RWPE2 (cell line): ENCODE measurements around the gene BPIFB6.

Experiments
- ATAC-seq: fragments of 200-7000 bp; cut with Tn5 transposase; 3 replicates; pipeline ENCODE4 v1.9.1; 2021; ENCODE audit warnings: low read depth
- DNase-seq: peaks from one replicate; pipeline ENCODE4 v3.0.0-alpha.2; 2020; ENCODE audit warnings: low spot score
- H3K27ac ChIP-seq: fragments of 450-650 bp; 2 replicates; pipeline ENCODE4 v1.5.1; 2017; ENCODE audit warnings: mild to moderate bottlenecking; ENCODE audit not compliant: poor library complexity, severe bottlenecking
- H3K27me3 ChIP-seq: fragments of 250-450 bp; sonication (Bioruptor Pico); 2 replicates; pipeline ENCODE4 v1.5.1; 2021; ENCODE audit warnings: mild to moderate bottlenecking, moderate library complexity; ENCODE audit not compliant: insufficient read depth, poor library complexity, severe bottlenecking
- H3K36me3 ChIP-seq: fragments of 250-450 bp; sonication (Bioruptor Pico); 2 replicates; pipeline ENCODE4 v1.5.1; 2020; ENCODE audit warnings: low read depth, mild to moderate bottlenecking, moderate library complexity
- H3K4me1 ChIP-seq: fragments of 250-450 bp; sonication (Bioruptor Pico); 2 replicates; pipeline ENCODE4 v1.5.1; 2021; ENCODE audit warnings: mild to moderate bottlenecking, moderate library complexity; ENCODE audit not compliant: insufficient read depth, poor library complexity, severe bottlenecking
- H3K4me3 ChIP-seq: fragments of 250-450 bp; sonication (Bioruptor Pico); 2 replicates; pipeline ENCODE4 v1.5.1; 2021; ENCODE audit warnings: mild to moderate bottlenecking, moderate library complexity; ENCODE audit not compliant: severe bottlenecking
- H3K9me3 ChIP-seq: fragments of 250-450 bp; sonication (Bioruptor Pico); 2 replicates; pipeline ENCODE4 v1.5.1; 2021; ENCODE audit warnings: mild to moderate bottlenecking, moderate library complexity; ENCODE audit not compliant: severe bottlenecking
- CTCF ChIP-seq: fragments of 450-650 bp; IDR thresholded peaks from one replicate; pipeline ENCODE4 v1.5.1; 2017; ENCODE audit warnings: mild to moderate bottlenecking, moderate library complexity; ENCODE audit not compliant: poor library complexity, severe bottlenecking

BPIFB6 gene

GRCh38 chr20:32988008-32988407 is 43.4 kb upstream of the BPIFB6 start:
- Histone ChIP-seq H3K27ac (no peak overlapping the region), H3K4me3 (no peak overlapping the region), H3K36me3 (no peaks in the 10 kb centered on the region), H3K4me1 (no peaks in the 10 kb centered on the region), H3K9me3 (no peaks in the 10 kb centered on the region), H3K27me3 (peaks cover 7% of the 10 kb centered on the region)
- no peak for TF ChIP-seq CTCF
- DNase-seq (peak; percentile 73), ATAC-seq (no peak)

- DNase-seq (peak; percentile 72), ATAC-seq (no peak)
- Histone ChIP-seq H3K27me3 (peaks cover 7% of the 10 kb centered on the region), H3K4me1 (no peaks in the 10 kb centered on the region), H3K9me3 (no peaks in the 10 kb centered on the region), H3K4me3 (no peak overlapping the region), H3K27ac (no peak overlapping the region), H3K36me3 (no peaks in the 10 kb centered on the region)
- no peak for TF ChIP-seq CTCF
These were observed 41.8 kb upstream of the BPIFB6 start for GRCh38 chr20:32989507-32990283.

- TF ChIP-seq CTCF: no peak
- ATAC-seq: no peak
These were observed 41.0 kb upstream of the BPIFB6 start for GRCh38 chr20:32990426-32990825.

GRCh38 chr20:32991383-32991782 is 40.1 kb upstream of the BPIFB6 start:
- Histone ChIP-seq H3K4me3 (no peak overlapping the region), H3K27me3 (peaks cover 7% of the 10 kb centered on the region), H3K36me3 (no peaks in the 10 kb centered on the region), H3K4me1 (no peaks in the 10 kb centered on the region), H3K9me3 (no peaks in the 10 kb centered on the region), H3K27ac (no peak overlapping the region)
- TF ChIP-seq CTCF: no peak
- DNase-seq (peak; percentile 54), ATAC-seq (no peak)

More at GRCh38 chr20:32990426-32990825, 41.0 kb upstream of the BPIFB6 start:
- DNase-seq: peak; percentile 56
- Histone ChIP-seq H3K4me3 (no peak overlapping the region), H3K9me3 (no peaks in the 10 kb centered on the region), H3K36me3 (no peaks in the 10 kb centered on the region), H3K4me1 (no peaks in the 10 kb centered on the region), H3K27ac (no peak overlapping the region), H3K27me3 (peaks cover 7% of the 10 kb centered on the region)

- no peak overlapping the region for H3K4me3 ChIP-seq
- peaks cover 7% of the 10 kb centered on the region for H3K27me3 ChIP-seq
- no peaks in the 10 kb centered on the region for H3K9me3 ChIP-seq
- DNase-seq (peak; percentile 36), ATAC-seq (no peak)
- no peaks in the 10 kb centered on the region for H3K4me1 ChIP-seq
- H3K27ac ChIP-seq: no peak overlapping the region
- no peak for TF ChIP-seq CTCF
- H3K36me3 ChIP-seq: no peaks in the 10 kb centered on the region
These were observed 39.4 kb upstream of the BPIFB6 start for GRCh38 chr20:32991792-32992641.
